HCT116 (cell line): ENCODE measurements around the gene NKAIN4. TPM values are rescaled to one million over a fixed set of nuclear protein-coding genes. Genes with fewer than 3 reads are reported as not detected.

Experiments used
- ATAC-seq: fragments of 200-7000 bp; cut with Tn5 transposase; 2 replicates; pipeline ENCODE4 v1.9.1; 2020; ENCODE audit warnings: mild to moderate bottlenecking, moderate library complexity
- BruUV-seq: library from RNA; stranded (reverse); fragments of 400-500 nt; replicated peaks from 2 replicates; lab custom pipeline; 2021; lab: Mats Ljungman, UMichigan
- CTCF ChIA-PET: fragments of 300-600 bp; sonication (Branson Sonifier 250); formaldehyde crosslinking; loops from one replicate; lab custom pipeline; 2021; ENCODE audit warnings: antibody characterized with exemption; lab: Charles Lee
- POLR2A ChIA-PET: fragments of 300-600, 350-600 bp; sonication (Branson Sonifier 250); formaldehyde crosslinking; loops from one replicate; lab custom pipeline; 2021; ENCODE audit warnings: antibody characterized with exemption; lab: Charles Lee
- RAD21 ChIA-PET, 2 experiments: fragments of 300-600 bp; sonication (Branson Sonifier 250); formaldehyde crosslinking; loops; one replicate each; lab custom pipeline; 2023; ENCODE audit warnings: low total read pairs in 2 of 2; ENCODE audit not compliant: uncharacterized antibody in 2 of 2, unreplicated experiment in 2 of 2, low non-redundant PET in 1 of 2; lab: Charles Lee
- DNase-seq: peaks from one replicate; pipeline ENCODE4 v3.0.0-alpha.2; 2010; ENCODE audit warnings: low read depth, low spot score
- H2AFZ ChIP-seq: fragments of 200-600 bp; shearing (Covaris generic), sonication (generic); 2 replicates; pipeline ENCODE4 v1.6.1; 2017; ENCODE audit warnings: low read depth, mixed run types, mixed read lengths, antibody characterized with exemption, low read length; ENCODE audit not compliant: poor library complexity, severe bottlenecking
- H3K27ac ChIP-seq: 2 replicates; pipeline ENCODE4 v1.5.1; 2012; ENCODE audit warnings: low read depth, low read length
- H3K27me3 ChIP-seq: fragments of 200-600 bp; sonication (generic); 2 replicates; pipeline ENCODE4 v1.6.1; 2016; ENCODE audit warnings: mixed run types, low read length, mixed read lengths; ENCODE audit not compliant: insufficient read depth
- H3K36me3 ChIP-seq, 2 experiments: fragments of 200-500 bp in 1 of 2; fragments of 200-600 bp in 1 of 2; sonication (Bioruptor generic) in 1 of 2; sonication (generic) in 1 of 2; 2 replicates each; pipeline versions ENCODE4 v1.5.1 to v1.6.1; 2014 to 2016; ENCODE audit warnings: low read length in 2 of 2, inconsistent platforms in 1 of 2, mixed read lengths in 1 of 2, mixed run types in 1 of 2; ENCODE audit not compliant: insufficient read depth in 2 of 2, control insufficient read depth in 1 of 2
- H3K4me1 ChIP-seq, 2 experiments: fragments of 200-600 bp in 1 of 2; sonication (generic) in 1 of 2; 2 replicates each; pipeline versions ENCODE4 v1.5.1 to v1.6.1; 2012 to 2017; ENCODE audit warnings: low read length in 2 of 2, inconsistent platforms in 1 of 2, mild to moderate bottlenecking in 1 of 2, mixed read lengths in 1 of 2, mixed run types in 1 of 2, moderate library complexity in 1 of 2; ENCODE audit not compliant: insufficient read depth in 2 of 2, control insufficient read depth in 1 of 2
- H3K4me2 ChIP-seq: fragments of 200-600 bp; sonication (generic); 2 replicates; pipeline ENCODE4 v1.6.1; 2017; ENCODE audit warnings: mixed run types, low read length, mixed read lengths
- H3K4me3 ChIP-seq, 2 experiments: fragments of 200-600 bp in 1 of 2; sonication (generic) in 1 of 2; replicated peaks in 1 of 2; 2 replicates each; pipeline ENCODE4 v1.5.1; 2011 to 2016; ENCODE audit warnings: low read length in 2 of 2, control low read depth in 1 of 2, low read depth in 1 of 2, mild to moderate bottlenecking in 1 of 2, mixed read lengths in 1 of 2, mixed run types in 1 of 2
- H3K79me2 ChIP-seq: fragments of 200-600 bp; sonication (generic); 2 replicates; pipeline ENCODE4 v1.6.1; 2017; ENCODE audit warnings: mild to moderate bottlenecking, mixed run types, low read length, moderate library complexity, mixed read lengths; ENCODE audit not compliant: insufficient read depth
- H3K9ac ChIP-seq: fragments of 200-600 bp; sonication (generic); 2 replicates; pipeline ENCODE4 v1.6.1; 2016; ENCODE audit warnings: low read length, mixed read lengths
- H3K9me2 ChIP-seq: fragments of 200-600 bp; sonication (generic), shearing (Covaris generic); 2 replicates; pipeline ENCODE4 v1.6.1; 2017; ENCODE audit warnings: mixed run types, mild to moderate bottlenecking, moderate library complexity; ENCODE audit not compliant: insufficient read depth
- H3K9me3 ChIP-seq, 2 experiments: fragments of 200-500 bp in 1 of 2; fragments of 200-600 bp in 1 of 2; sonication (Bioruptor generic) in 1 of 2; sonication (generic) in 1 of 2; 2 replicates each; pipeline ENCODE4 v1.6.1; 2014 to 2017; ENCODE audit warnings: low read length in 2 of 2, mixed read lengths in 2 of 2, inconsistent platforms in 1 of 2, low read depth in 1 of 2, mild to moderate bottlenecking in 1 of 2, mixed run types in 1 of 2, moderate library complexity in 1 of 2; ENCODE audit not compliant: control insufficient read depth in 1 of 2, insufficient read depth in 1 of 2
- H4K20me1 ChIP-seq: fragments of 200-600 bp; sonication (generic), shearing (Covaris generic); 2 replicates; pipeline ENCODE4 v1.6.1; 2017; ENCODE audit warnings: mixed run types, mild to moderate bottlenecking, moderate library complexity; ENCODE audit not compliant: insufficient read depth
- CBX3 ChIP-seq: IDR thresholded peaks from 2 replicates; pipeline ENCODE4 v1.6.1; 2012; ENCODE audit warnings: low read depth
- POLR2AphosphoS5 ChIP-seq: IDR thresholded peaks from 2 replicates; pipeline ENCODE4 v1.6.1; 2011; ENCODE audit warnings: mild to moderate bottlenecking, low read depth, low read length, moderate library complexity
- SRF ChIP-seq: IDR thresholded peaks from 2 replicates; pipeline ENCODE4 v1.6.1; 2012; ENCODE audit warnings: low read depth
- TCF7L2 ChIP-seq: IDR thresholded peaks from 2 replicates; pipeline ENCODE4 v1.7.0; 2011; ENCODE audit warnings: borderline replicate concordance, inconsistent platforms; ENCODE audit not compliant: insufficient read depth, insufficient read length; ENCODE audit errors: extremely low read depth
- ZFX ChIP-seq: fragments of 450-650 bp; IDR thresholded peaks from 2 replicates; pipeline ENCODE4 v1.6.1; 2017
- ZNF274 ChIP-seq: fragments of 200-500 bp; sonication (Bioruptor generic); IDR thresholded peaks from 2 replicates; pipeline ENCODE4 v1.6.1; 2014; ENCODE audit warnings: mild to moderate bottlenecking, low read depth, low read length, inconsistent platforms
- intact Hi-C: fragments of 100-400 bp; cut with micrococcal nuclease; formaldehyde crosslinking; loops from 2 replicates; pipeline ENCODE4 v1.10.0; 2022
- total RNA-seq: library from RNA; stranded (reverse); gene quantifications from one replicate; pipeline ENCODE4 v1.2.1, GENCODE V29; 2021; ENCODE audit not compliant: unreplicated experiment

NKAIN4 gene
- total RNA-seq, 1 experiment from 2014 or later: not detected

DNA sequence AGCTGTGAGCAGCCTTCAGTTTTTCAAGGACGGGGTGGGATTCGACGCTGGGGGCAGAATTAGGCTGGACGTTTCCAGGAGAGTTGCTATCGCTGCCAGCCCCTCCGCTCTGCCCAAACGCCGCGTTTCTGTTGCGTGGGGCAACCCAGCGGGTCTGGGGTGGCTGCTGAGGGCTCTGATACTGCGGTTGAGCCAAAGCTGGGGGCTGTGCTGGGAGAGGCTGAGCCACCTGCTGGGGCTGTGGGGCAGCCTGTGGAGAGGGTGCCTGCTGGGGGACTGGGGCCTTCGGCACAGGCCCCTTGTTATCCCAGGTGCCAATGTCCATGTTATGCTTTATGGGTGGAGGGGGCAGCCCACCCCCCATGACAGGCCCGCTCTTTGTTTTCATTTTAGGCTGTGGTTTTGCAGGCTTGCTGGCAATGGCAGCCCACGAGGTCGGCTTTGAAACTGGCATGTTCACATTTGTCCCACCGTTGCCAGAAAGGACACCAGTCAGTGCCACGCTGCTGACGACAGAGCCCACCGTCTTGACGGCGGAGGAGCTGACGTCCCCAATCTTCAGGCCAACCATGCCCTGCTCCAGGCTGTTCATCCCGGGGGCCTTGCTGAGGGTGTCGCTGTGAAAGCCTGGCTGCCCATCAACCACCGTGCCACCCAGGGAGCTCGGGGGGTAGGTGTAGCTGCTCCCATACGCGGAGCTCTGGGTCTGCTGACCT is 51.3 kb downstream of the NKAIN4 start:
- CTCF ChIA-PET: interaction anchor here (0.8 kb wide), 1 partner anchor 21 kb away, joined by 3 read pairs; no protein-coding TSS in a partner anchor
- H3K79me2 ChIP-seq: peaks cover 100% of the 10 kb centered on the region
- no peaks in the 10 kb centered on the region for H3K4me1 ChIP-seq
- no peak for TF ChIP-seq POLR2AphosphoS5
- TF ChIP-seq CBX3: no peak
- TF ChIP-seq, all 23 proteins: peak for 0
- ChIA-PET RAD21 (no interaction called here), POLR2A (no interaction called here)
- H3K4me2 ChIP-seq: no peak overlapping the region
- H3K27me3 ChIP-seq: no peaks in the 10 kb centered on the region
- no peak overlapping the region for H3K27ac ChIP-seq
- DNase-seq (no peak), ATAC-seq (no peak)
- peaks cover 40 to 53% of the 10 kb centered on the region in 2 experiments for H3K36me3 ChIP-seq
- H3K9ac ChIP-seq: no peak overlapping the region
- no peak overlapping the region for H3K4me3 ChIP-seq
- H3K9me3 ChIP-seq: no peaks in the 10 kb centered on the region
- H2AFZ ChIP-seq: no peak overlapping the region
- H4K20me1 ChIP-seq: peaks cover 12% of the 10 kb centered on the region; the same call in 1 of the 2 replicates
- no peaks in the 10 kb centered on the region for H3K9me2 ChIP-seq
- intact Hi-C loops: no loop called here
- no TSS peak for BruUV-seq

DNA sequence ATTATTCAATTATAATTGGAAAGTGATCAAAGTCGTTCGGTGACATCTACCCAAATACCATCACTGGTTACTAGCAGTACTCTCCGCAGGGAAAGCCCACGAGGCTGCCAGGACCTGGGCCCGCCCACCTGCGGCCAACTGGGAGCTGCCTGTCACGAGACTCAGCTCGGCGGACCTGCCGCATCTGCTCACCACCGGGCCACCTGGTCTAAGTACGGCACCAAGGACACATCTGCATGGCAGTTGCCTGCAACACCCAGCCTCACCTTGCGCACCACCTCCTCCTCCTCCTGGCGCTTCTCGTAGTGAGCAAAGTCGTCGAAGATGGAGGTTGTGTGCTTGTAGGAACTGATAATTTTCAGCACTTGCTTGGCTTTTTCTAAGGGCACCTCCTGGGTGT is 52.2 kb downstream of the NKAIN4 start:
- Histone ChIP-seq H3K79me2 (peaks cover 100% of the 10 kb centered on the region), H3K4me1 (no peaks in the 10 kb centered on the region), H2AFZ (no peak overlapping the region), H3K9ac (no peak overlapping the region), H3K9me3 (no peaks in the 10 kb centered on the region)
- TF ChIP-seq SRF (no peak), POLR2AphosphoS5 (no peak), TCF7L2 (no peak), ZFX (no peak), ZNF274 (no peak)
- TF ChIP-seq, all 23 proteins: peak for 0
- ChIA-PET POLR2A (no interaction called here), RAD21 (no interaction called here), CTCF (no interaction called here)
- intact Hi-C loops: no loop called here
- ATAC-seq (no peak), DNase-seq (no peak)
- Histone ChIP-seq H3K4me2 (no peak overlapping the region), H4K20me1 (peaks cover 15% of the 10 kb centered on the region; the same call in 1 of the 2 replicates), H3K36me3 (peaks cover 36 to 47% of the 10 kb centered on the region in 2 experiments; a peak in 3 of 4 replicates), H3K4me3 (no peak overlapping the region), H3K9me2 (no peaks in the 10 kb centered on the region), H3K27ac (no peak overlapping the region), H3K27me3 (no peaks in the 10 kb centered on the region)
- BruUV-seq: no TSS peak
